GM18870 (cell line): ENCODE measurements around the gene FAM184A.

Experiments used
- ATAC-seq: cut with Tn5 transposase; IDR thresholded peaks from one replicate; pipeline ENCODE4 v1.9.1; 2021; ENCODE audit warnings: moderate library complexity; ENCODE audit not compliant: unreplicated experiment

FAM184A gene

GRCh38 chr6:118918329-118918725 is 160.1 kb downstream of the FAM184A start:
- ATAC-seq, result no peak

GRCh38 chr6:118917546-118918328 is 160.7 kb downstream of the FAM184A start:
- ATAC-seq, result no peak

GRCh38 chr6:118914598-118914997 is 163.9 kb downstream of the FAM184A start:
- ATAC-seq, result no peak

GRCh38 chr6:118913161-118913560 is 165.3 kb downstream of the FAM184A start:
- no peak for ATAC-seq

GRCh38 chr6:118912646-118913045 is 165.8 kb downstream of the FAM184A start:
- no peak for ATAC-seq
